Activated naive CD8-positive, alpha-beta T cell treated with anti-CD3 and anti-CD28 coated beads, Interleukin-2, amount 50 U/mL, for 24 hours (primary cell): ENCODE results near the gene PSD4.
A peak's percentile ranks its signal among the peaks of the same experiment; 100 is the strongest.

Experiments
- ATAC-seq: fragments of 150-1000 bp; cut with Tn5 transposase; one replicate; pipeline ENCODE4 v1.10.0; 2021
- DNase-seq: peaks from one replicate; pipeline ENCODE4 v3.0.0; 2021
- H3K27ac Mint-ChIP-seq: one replicate; pipeline ENCODE4 v1.8.0; 2021; ENCODE audit warnings: mild to moderate bottlenecking, mixed read lengths
- H3K27me3 Mint-ChIP-seq: one replicate; pipeline ENCODE4 v1.8.0; 2021; ENCODE audit warnings: mixed read lengths
- H3K36me3 Mint-ChIP-seq: one replicate; pipeline ENCODE4 v1.8.0; 2021; ENCODE audit warnings: low read depth, mixed read lengths
- H3K4me1 Mint-ChIP-seq: one replicate; pipeline ENCODE4 v1.8.0; 2021; ENCODE audit warnings: mixed read lengths
- H3K4me3 Mint-ChIP-seq: one replicate; pipeline ENCODE4 v1.8.0; 2021; ENCODE audit warnings: mild to moderate bottlenecking, moderate library complexity, mixed read lengths
- H3K9me3 Mint-ChIP-seq: one replicate; pipeline ENCODE4 v1.8.0; 2021; ENCODE audit warnings: mixed read lengths

The PSD4 gene

DNA sequence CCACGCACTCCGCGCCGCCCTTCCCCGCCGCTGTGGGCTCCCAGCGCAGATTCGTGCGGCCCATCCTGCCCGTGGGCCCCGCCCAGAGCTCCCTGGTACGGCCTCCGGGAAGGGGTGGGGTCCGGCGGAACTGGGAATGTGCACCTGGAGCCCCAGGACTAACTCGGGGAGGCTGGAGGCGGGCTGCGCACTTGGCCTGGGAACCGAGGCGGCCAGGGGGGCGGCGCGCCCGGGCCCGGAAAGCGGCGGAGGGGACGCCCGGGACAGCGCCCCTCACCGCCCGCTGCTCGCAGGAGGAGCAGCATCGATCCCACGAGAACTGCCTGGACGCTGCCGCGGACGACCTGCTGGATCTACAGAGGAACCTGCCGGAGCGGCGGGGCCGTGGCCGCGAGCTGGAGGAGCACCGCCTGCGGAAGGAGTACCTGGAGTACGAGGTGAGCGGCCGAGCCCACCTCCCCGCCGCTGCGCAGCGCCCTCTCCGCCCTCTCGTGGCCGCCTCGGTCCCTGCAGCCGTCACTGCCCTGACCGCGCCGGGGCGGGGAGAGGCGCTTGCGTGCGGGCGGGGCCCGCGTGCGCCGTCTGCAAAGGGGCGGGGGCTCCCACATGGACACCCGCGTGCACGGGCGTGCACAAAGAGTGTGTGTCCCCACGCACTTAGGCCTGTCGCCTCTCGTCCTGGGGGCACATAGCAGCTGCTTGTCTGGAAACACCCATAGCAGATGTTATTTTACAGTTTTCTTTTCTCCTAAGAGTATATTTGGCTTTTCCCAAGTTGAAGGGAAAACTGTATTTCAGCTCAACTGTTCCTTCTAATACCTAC is 25.2 kb downstream of the PSD4 start:
- no peak overlapping the region for H3K4me3 Mint-ChIP-seq
- H3K4me1 Mint-ChIP-seq: peaks cover 18% of the 10 kb centered on the region
- peak; percentile 90 for DNase-seq
- H3K36me3 Mint-ChIP-seq: peaks cover 65% of the 10 kb centered on the region
- no peaks in the 10 kb centered on the region for H3K9me3 Mint-ChIP-seq
- H3K27me3 Mint-ChIP-seq: no peaks in the 10 kb centered on the region
- peak; percentile 79 for ATAC-seq
- peak overlapping the region; percentile 69 for H3K27ac Mint-ChIP-seq

DNA sequence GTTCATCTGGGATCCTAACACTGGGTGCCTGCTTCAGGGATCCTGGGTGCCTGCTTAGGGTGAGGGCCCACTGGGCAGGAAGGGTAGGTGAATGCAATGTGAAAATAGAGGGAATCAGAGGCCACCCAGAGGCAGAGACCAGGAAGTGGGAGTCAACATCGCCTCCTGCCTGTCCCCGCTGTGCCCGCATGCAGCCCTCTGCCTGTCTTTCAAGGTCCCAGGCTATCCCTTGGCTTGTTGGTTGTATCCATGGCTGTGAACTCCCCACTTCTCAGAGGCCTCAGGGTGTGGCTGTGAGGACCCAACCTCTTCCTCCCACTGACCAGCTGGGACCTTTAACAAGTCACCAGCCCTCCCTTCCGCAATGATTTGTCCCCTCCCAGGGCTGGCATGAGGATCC is 26.5 kb downstream of the PSD4 start:
- H3K27me3 Mint-ChIP-seq: no peaks in the 10 kb centered on the region
- no peak for ATAC-seq
- no peak for DNase-seq
- peaks cover 54% of the 10 kb centered on the region for H3K36me3 Mint-ChIP-seq
- H3K4me3 Mint-ChIP-seq: no peak overlapping the region
- peak overlapping the region; percentile 69 for H3K27ac Mint-ChIP-seq
- peaks cover 22% of the 10 kb centered on the region for H3K4me1 Mint-ChIP-seq
- H3K9me3 Mint-ChIP-seq: no peaks in the 10 kb centered on the region

DNA sequence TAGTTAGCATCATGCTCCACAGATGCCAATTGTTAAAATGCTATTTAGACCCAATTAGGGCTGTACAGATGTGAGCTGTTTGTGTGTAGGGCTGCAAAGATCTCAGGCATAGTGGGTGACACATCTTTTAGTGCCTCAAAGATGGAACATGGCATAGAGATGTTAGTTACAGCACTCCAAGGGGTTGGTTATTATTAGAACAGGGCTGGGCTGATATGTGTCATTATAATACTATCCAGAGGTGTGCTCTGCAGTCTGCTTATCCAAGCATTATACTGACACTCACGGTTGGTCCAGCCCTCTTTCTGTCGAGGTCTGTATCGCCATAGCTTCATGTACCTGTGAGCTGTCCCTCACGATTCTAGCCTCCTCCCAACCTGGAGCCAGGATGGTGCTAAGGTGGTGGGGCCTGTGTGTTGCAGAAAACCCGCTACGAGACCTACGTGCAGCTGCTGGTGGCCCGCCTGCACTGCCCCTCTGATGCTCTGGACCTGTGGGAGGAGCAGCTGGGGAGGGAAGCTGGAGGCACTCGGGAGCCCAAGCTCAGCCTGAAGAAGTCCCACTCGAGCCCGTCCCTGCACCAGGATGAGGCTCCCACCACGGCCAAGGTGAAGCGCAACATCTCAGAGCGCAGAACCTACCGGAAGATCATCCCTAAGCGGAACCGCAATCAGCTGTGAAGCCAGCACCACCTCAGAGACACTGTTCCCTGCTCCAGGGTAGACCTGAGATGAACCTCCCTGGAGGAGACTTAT is 27.1 kb downstream of the PSD4 start:
- Mint-ChIP-seq H3K9me3 (no peaks in the 10 kb centered on the region), H3K36me3 (peaks cover 49% of the 10 kb centered on the region), H3K4me1 (peaks cover 20% of the 10 kb centered on the region), H3K4me3 (no peak overlapping the region), H3K27me3 (no peaks in the 10 kb centered on the region), H3K27ac (peak overlapping the region; percentile 27)
- ATAC-seq (no peak), DNase-seq (no peak)

DNA sequence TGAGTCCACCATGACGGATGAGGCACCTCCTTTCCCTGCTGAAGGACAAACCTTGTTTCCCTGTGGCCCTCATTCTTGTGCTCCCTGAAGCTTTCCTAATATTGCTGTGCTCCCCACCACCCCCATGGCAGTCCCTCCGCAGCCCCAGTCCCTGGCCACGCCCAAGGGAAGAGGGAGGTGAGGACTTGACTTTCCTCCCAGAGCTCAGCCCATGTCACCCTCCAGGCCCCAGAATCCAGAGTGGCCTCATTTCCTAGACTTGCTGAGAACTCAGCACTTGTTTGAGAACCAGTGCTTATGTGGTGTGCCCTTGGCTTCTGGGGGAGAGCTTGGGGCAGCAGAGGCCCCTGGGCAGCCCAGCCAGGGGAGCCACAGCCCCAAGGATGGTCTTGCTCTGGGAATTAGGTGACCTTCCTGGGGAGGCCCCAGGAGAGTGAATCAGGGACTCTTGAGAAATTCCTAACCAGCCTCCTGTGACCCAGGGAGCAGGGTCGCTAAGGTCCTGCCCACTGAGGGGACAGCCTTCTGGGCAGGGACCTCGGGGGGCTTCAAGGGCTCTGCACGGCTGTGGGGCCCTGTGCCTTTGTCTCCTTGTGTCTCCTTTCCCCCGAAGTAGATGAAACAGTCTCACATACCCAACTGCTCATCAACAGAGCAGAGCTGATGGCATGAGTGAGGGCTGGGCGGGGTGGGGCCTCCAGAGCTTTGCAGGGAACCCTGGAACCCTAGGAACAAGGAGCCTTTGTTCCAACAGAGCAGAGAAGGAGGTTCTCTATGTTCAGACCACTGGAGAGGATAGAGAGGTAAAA is 27.9 kb downstream of the PSD4 start:
- Mint-ChIP-seq H3K27ac (no peak overlapping the region), H3K36me3 (peaks cover 41% of the 10 kb centered on the region), H3K27me3 (no peaks in the 10 kb centered on the region), H3K4me3 (no peak overlapping the region), H3K4me1 (peaks cover 13% of the 10 kb centered on the region), H3K9me3 (no peaks in the 10 kb centered on the region)
- ATAC-seq: no peak
- DNase-seq: no peak

DNA sequence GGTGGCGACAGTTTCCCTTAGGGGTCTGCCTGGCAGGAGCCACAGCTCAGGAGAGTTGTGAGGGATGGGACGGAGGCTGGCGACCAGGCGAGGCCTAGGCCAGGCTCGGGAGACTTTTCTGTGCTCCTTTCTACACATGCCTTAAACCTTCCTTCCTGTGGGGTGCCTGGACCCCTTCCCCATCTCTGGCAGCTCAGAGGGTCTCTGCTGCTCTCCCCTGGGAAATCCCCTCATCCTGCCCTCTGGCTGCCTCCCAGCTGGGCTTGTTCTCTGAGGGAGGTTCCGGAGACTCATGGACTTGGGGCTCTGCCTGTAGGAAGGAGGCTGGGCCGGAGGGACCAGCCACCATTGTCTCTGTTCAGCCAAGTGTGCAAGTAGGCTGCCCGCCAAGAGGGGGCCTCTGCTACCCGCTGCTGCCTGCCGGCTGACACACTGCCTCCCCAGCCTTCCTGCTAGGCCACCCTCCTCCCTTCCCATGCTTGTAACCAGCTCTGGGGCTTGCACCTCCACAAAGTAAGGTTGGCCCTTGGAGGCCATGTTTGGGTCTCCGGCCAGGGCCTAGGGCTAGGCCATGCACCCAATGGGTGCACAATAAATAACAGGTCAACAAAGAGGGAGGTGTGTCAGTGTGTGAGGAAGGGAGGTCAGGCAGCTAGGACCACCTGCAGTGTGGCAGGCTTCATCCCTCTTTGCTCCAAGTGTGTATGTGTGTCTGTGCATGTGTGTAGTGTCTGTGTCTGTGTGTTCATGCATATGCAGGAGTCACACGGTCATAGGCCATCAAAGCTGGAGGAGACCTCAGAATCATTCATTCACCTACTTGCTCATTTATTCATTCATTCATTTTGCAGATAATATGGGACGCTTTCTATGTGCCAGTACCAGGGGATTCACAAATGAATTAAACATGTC is 28.8 kb downstream of the PSD4 start:
- H3K36me3 Mint-ChIP-seq: peaks cover 32% of the 10 kb centered on the region

DNA sequence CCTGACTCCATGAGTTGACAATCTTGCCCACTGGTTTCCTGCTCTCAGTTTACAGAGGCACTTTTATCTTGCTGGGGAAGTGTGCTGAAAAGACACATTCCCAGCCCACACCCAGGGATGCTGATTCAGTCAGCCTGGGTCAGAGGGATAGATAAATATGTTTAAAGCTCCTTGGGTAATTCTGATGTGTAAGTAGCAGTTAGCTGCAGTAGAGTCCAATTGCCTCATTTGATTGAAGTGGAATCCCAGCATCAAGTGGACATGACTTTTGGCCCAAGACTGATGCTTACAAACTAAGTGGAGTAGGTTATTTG is 29.4 kb downstream of the PSD4 start:
- ATAC-seq: no peak
- peaks cover 28% of the 10 kb centered on the region for H3K36me3 Mint-ChIP-seq
- H3K27me3 Mint-ChIP-seq: no peaks in the 10 kb centered on the region
- H3K4me1 Mint-ChIP-seq: peaks cover 13% of the 10 kb centered on the region
- no peak overlapping the region for H3K4me3 Mint-ChIP-seq
- H3K9me3 Mint-ChIP-seq: no peaks in the 10 kb centered on the region
- no peak for DNase-seq
- H3K27ac Mint-ChIP-seq: no peak overlapping the region

More for the DNA sequence above, 28.8 kb downstream of the PSD4 start:
- DNase-seq: no peak
- Mint-ChIP-seq H3K27ac (no peak overlapping the region), H3K9me3 (no peaks in the 10 kb centered on the region), H3K27me3 (no peaks in the 10 kb centered on the region), H3K4me3 (no peak overlapping the region), H3K4me1 (peaks cover 13% of the 10 kb centered on the region)
- ATAC-seq: no peak

DNA sequence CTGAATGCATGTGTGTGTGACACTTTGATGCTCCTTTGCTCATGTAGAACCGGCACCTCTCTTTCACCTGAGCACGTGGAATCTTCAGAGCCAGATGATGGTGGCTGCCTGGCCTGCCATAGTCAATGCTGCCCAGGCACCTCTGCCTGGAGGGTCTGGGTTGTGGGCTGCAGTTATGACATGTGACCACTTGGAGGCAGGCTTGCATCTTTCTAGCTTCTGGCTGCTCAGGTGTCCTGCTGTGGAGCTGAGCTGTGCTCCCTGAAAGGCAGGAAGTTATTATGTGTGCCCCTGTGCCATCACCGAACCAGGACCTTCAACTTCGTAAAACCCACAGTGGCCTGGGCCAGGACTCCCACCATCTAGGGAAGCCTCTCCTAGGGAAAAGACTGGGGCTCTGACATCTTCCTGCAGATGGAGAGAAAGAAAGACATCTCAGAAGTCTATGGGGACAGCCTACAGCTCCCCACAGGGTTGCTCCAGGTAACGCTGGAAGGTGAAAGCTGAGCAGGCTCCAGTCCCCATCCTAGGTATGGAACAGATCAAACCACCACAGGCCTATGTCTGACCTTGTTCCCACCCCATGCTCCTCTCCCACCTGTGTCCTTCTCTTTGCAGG is 30.2 kb downstream of the PSD4 start:
- Mint-ChIP-seq H3K27me3 (no peaks in the 10 kb centered on the region), H3K27ac (peak overlapping the region; percentile 12), H3K9me3 (no peaks in the 10 kb centered on the region), H3K36me3 (peaks cover 26% of the 10 kb centered on the region), H3K4me3 (no peak overlapping the region), H3K4me1 (peaks cover 13% of the 10 kb centered on the region)
- DNase-seq (peak; percentile 75), ATAC-seq (peak; percentile 75)

DNA sequence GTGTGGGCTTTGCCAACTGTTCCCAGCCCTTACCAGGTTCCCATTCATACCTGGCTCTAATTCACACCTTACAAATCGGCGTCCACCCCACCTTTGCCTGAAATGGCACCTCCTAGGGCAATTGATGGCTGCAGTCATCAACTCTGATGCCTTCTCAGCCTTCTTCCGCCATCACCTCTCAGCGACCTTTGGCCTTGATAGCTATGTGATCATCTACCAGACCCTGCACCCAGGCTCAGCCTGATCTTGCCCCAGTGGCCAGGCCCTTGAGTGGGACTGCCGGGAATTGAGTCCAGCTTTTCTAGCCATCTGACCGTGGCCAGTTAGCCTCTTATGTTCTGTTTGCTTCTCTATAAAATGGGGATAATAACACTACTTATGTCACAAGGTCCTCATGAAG is 32.5 kb downstream of the PSD4 start:
- ATAC-seq: no peak
- Mint-ChIP-seq H3K9me3 (no peaks in the 10 kb centered on the region), H3K4me1 (peaks cover 14% of the 10 kb centered on the region), H3K36me3 (peaks cover 6% of the 10 kb centered on the region), H3K27me3 (no peaks in the 10 kb centered on the region), H3K27ac (no peak overlapping the region), H3K4me3 (no peak overlapping the region)
- no peak for DNase-seq

DNA sequence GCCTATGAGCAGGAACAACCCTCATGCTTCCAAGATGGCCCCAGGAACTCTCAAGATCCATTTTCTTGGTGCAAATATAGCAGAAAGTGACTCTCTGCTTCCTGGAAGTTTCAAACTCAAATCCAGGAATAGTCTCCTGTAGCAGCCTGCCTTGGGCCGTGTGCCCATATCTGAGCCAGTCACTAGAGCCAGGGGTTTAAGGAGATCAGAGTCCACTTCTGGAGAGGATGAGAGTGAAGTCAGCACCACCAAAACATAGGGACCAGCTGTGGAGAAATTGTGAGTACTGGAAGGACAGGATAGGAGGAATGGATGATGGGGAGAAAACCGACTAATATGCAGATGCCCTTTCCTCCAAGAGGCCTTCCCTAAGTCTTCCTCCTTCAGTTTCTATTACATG is 33.2 kb downstream of the PSD4 start:
- Mint-ChIP-seq H3K27ac (no peak overlapping the region), H3K27me3 (no peaks in the 10 kb centered on the region), H3K4me1 (peaks cover 14% of the 10 kb centered on the region), H3K9me3 (no peaks in the 10 kb centered on the region), H3K36me3 (peaks cover 6% of the 10 kb centered on the region), H3K4me3 (no peak overlapping the region)
- no peak for ATAC-seq
- no peak for DNase-seq

DNA sequence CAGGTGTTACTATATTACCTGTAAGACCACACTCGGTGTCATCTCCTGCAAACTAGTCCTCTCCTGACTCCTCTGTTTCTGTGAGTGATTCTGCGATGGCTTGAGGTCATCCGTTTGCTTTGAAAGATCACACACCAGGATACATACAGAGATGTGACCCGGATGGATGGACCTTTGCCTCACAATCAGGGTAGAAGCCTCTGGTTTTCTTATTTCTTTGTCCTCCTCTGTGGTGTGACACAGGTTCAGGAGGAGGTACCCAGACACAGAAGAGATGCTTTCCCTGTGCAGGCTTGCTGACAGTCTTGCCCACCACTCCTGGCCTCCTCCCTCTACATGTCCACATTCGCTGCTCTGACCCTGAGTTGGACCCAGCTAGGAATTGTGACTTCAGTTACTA is 34.6 kb downstream of the PSD4 start:
- ATAC-seq (no peak), DNase-seq (no peak)
- no peak overlapping the region for H3K27ac Mint-ChIP-seq
- H3K4me3 Mint-ChIP-seq: no peak overlapping the region
- H3K27me3 Mint-ChIP-seq: no peaks in the 10 kb centered on the region
- no peaks in the 10 kb centered on the region for H3K9me3 Mint-ChIP-seq
- H3K36me3 Mint-ChIP-seq: no peaks in the 10 kb centered on the region
- H3K4me1 Mint-ChIP-seq: peaks cover 14% of the 10 kb centered on the region

DNA sequence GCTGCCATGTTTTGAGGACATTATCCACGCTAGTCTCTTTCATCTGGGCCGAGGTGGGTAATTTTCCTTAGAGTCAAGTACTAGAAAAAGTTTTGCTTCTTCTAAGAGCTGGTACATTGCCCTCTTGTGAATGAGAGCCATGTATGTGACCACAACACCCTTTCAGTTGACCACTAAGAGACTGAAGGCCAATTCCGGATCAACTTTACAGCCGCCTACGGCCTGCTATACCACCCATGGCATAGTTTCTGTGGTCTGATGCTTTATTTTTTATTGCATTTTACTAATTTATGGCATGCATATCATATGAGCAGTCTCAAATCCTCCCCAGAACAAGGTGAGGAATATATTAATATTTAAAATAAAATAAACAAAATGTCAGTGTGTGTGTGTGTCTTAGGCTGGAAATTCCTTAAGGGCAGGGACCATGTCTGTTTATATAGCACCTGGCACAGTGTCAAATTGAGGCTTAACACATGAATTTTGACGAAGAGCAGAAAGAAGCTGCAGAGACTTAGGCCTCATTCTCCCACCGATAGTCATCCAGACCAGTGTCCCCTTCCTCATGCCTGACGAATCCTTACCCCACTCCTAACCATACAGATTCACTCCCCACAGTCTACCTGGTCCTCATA is 35.4 kb downstream of the PSD4 start:
- Mint-ChIP-seq H3K27ac (no peak overlapping the region), H3K9me3 (no peaks in the 10 kb centered on the region), H3K36me3 (no peaks in the 10 kb centered on the region), H3K4me3 (no peak overlapping the region), H3K4me1 (peaks cover 8% of the 10 kb centered on the region), H3K27me3 (no peaks in the 10 kb centered on the region)
- no peak for ATAC-seq
- DNase-seq: no peak

DNA sequence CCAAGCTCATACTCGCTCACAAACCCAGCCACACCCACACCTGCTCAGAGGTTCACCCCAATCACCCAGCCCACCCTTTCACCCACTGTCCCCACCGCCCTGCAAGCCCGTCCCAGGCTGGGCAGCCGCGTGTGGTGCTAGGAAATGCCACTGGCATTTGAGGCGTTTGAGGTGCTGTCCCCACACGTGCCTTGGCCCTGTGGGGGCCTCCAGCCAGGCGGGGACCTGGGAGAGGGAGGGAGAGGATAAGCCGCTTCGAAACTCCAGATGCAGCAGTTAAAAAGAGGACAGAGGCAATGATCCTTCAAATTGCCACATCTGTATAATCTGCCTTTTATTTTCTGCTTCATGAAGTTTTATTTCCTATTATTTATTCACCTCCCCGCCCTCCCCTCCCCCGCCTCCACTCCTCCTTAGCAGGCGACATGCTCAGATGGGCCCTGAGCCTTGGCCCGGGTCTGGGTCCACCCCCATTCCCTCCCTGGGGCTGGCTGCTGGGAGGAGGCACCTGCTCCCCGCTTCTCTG is 35.9 kb downstream of the PSD4 start:
- Mint-ChIP-seq H3K27me3 (no peaks in the 10 kb centered on the region), H3K4me3 (no peak overlapping the region), H3K36me3 (no peaks in the 10 kb centered on the region), H3K9me3 (no peaks in the 10 kb centered on the region), H3K27ac (no peak overlapping the region), H3K4me1 (peaks cover 3% of the 10 kb centered on the region)
- ATAC-seq (no peak), DNase-seq (no peak)
